LNCAP (cell line): ENCODE data around the gene PSMG4.

Experiments used
- CTCF ChIP-seq: fragments of 450-650 bp; IDR thresholded peaks from 2 replicates; pipeline ENCODE4 v1.5.1; 2017; ENCODE audit warnings: mild to moderate bottlenecking

Gene PSMG4

DNA sequence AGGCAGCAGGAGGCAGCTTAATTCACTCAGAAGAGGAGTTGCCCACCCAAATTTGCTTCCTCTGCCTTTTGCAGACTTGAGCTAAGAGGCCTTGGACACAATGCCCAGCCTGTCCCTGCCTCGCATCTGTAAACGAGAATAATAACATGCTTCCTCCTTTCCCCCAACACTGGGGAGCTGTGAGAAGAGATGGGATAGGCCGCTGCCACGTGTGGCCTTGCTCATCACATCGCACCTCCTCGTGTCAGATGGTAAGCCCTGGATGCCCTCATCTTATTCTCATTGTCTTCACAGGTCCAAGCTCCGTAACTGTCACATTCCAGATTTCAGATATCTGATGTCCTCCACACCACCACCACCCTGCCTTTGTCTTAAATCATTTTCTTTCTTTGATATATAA, 18.2 kb upstream of the PSMG4 start:
- no peak for TF ChIP-seq CTCF

DNA sequence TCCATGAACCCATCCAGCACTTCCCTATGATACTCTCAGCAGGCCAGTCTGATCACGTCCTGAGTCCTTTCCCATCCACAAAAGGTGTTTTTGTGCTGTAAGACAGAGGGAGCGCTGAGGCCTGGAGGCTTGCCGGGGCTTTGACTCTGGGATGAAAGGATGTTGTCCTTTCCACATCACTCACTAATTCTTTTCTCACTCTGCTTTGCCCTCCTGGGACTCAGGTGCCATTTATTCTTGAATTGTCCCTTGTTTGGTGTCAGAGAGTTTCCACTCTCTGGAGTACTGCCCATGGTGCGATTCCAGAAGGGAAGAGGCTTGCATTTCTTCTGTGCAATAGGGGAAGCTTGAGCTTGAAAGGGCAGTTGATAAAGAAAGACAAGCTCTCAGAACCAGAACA, 16.0 kb upstream of the PSMG4 start:
- TF ChIP-seq CTCF: no peak

DNA sequence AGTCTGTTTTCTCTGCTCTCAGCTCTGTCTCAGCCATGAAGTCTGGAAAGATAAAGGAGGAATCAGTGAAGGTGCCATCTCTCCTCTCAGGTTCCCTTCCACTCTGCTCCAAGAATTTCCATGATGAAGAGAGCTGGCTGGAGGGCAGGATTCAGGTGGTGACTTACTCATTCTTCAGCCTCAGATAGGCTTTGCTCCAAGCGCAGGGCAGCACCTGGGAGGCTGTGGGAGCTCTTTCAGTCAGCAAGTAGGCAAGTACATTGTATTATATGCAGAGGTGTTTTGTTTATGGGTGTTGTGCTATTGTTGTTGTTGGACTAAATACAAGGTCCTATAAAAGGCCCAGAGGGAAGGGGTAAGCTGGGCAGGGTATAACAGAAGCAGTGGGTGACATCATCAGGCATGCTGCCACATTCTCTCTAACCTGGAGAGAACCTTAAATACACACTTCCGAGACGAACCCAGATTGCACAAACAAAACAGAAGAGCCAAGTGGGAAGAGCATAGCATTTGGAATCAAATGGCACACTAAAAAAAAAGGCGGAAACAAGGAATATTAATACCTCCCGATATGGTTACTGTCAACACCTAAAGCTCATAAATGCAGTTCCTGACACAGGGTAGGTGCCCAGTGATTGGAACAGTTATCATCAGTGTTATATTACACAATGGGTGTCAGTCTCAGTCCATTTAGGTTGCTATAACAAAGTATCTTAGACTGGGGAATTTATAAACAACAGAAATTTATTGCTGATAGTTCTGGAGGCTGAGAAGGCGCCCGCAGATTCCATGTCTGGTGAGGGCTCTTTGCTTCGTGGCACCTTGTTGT, 14.5 kb upstream of the PSMG4 start:
- no peak for TF ChIP-seq CTCF

GRCh38 chr6:3245216-3245615, 13.5 kb upstream of the PSMG4 start:
- no peak for TF ChIP-seq CTCF

DNA sequence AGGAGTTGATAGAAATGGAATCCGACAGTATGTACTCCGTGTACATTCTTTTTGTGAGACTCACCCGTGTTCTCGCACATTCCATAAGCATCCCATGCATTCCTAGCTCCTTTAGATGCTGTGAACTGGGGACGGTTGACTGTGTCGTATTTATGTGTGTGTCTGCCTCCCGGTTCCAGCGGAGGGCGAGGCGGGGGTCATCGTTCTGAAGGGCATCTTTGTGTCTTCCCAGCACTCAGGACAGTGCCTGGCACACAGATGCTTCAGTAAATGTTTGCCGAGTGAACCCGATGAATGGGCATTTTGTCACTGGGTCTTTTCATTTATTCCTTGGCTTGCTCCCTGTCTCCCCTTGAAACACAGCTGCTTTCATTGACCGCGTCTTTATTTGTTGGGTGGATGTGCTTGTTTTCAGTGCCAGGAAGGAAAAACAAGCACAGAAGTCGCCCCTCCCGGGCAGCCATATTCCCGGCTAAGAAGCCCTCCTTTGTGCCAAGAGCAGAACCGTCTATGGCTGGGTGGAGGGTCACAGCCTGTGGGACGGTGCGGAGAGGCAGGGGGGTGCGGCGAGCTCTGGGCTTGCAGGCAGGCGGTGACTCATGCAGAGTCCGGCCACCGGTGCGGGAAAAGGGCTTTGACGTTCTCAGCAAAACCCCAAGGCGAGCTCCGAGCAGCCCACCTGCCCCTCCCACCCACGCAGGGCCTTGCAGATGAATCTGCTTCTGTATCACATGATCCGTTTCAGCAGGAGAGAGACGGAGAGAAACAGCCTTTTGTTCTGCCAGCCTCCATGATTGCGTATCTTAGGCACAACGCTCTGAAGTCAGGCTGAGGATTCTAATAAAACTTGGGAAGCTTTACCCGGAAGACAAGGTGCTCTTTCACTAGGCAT, 11.2 kb upstream of the PSMG4 start:
- TF ChIP-seq CTCF: no peak

- TF ChIP-seq CTCF: no peak
Observed at GRCh38 chr6:3249821-3250220, 8.9 kb upstream of the PSMG4 start.

- TF ChIP-seq CTCF: no peak
Observed at GRCh38 chr6:3250231-3250675, 8.5 kb upstream of the PSMG4 start.
